ENCODE results near the gene MFSD12. TPM values are rescaled to one million over a fixed set of nuclear protein-coding genes. Genes with fewer than 3 reads are reported as not detected.

Gene MFSD12
- total RNA-seq, 1 donor from 2014 or later, result 95.9 TPM

DNA sequence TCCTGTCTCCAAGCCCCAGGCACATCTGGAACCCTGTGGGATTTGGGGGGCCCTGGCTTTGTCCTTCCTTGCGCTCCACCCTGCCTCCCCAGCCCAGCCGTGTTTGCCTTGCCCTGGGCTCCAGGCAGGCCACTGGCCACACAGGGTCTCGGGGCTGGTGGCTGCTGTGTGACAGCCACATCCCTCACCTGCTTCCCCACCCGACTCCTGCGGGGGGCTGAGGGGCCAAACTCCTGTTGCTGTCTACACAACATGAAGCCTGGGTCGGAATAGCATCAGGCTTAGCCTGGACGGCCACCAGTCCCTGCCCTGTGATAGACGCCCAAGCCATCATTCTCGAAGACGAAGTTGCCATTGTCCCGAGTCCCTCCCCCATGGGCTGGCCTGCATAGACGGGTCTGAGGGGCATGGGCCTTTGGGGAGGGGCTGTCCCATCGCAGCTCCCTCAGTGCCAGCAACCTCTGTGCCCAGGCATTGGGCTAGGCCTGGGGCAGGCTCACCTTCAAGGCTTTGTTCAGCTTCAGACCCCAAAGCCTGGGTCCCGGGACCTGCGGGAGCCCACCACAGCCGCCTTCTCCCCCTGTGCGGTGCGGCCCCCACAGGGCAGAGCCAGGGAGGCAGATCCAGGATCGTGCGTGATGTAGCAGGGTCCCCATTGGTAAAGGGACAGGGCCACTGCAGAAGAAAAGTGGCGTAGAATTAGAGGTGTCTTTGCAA lies 33.9 kb downstream of the MFSD12 start:
- DNase-seq, result no peak
- intact Hi-C loops (cut with DNase I), result no loop called here
- Histone ChIP-seq H3K9me3 (no peaks in the 10 kb centered on the region), H3K4me1 (no peaks in the 10 kb centered on the region), H3K27ac (no peak overlapping the region), H3K27me3 (no peaks in the 10 kb centered on the region), H3K36me3 (peaks cover 56% of the 10 kb centered on the region), H3K4me3 (no peak overlapping the region)
- ATAC-seq, result no peak
- TF ChIP-seq, protein P1, sequence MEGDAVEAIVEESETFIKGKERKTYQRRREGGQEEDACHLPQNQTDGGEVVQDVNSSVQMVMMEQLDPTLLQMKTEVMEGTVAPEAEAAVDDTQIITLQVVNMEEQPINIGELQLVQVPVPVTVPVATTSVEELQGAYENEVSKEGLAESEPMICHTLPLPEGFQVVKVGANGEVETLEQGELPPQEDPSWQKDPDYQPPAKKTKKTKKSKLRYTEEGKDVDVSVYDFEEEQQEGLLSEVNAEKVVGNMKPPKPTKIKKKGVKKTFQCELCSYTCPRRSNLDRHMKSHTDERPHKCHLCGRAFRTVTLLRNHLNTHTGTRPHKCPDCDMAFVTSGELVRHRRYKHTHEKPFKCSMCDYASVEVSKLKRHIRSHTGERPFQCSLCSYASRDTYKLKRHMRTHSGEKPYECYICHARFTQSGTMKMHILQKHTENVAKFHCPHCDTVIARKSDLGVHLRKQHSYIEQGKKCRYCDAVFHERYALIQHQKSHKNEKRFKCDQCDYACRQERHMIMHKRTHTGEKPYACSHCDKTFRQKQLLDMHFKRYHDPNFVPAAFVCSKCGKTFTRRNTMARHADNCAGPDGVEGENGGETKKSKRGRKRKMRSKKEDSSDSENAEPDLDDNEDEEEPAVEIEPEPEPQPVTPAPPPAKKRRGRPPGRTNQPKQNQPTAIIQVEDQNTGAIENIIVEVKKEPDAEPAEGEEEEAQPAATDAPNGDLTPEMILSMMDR (IDR thresholded peaks at IDR 0.05), result no peak

DNA sequence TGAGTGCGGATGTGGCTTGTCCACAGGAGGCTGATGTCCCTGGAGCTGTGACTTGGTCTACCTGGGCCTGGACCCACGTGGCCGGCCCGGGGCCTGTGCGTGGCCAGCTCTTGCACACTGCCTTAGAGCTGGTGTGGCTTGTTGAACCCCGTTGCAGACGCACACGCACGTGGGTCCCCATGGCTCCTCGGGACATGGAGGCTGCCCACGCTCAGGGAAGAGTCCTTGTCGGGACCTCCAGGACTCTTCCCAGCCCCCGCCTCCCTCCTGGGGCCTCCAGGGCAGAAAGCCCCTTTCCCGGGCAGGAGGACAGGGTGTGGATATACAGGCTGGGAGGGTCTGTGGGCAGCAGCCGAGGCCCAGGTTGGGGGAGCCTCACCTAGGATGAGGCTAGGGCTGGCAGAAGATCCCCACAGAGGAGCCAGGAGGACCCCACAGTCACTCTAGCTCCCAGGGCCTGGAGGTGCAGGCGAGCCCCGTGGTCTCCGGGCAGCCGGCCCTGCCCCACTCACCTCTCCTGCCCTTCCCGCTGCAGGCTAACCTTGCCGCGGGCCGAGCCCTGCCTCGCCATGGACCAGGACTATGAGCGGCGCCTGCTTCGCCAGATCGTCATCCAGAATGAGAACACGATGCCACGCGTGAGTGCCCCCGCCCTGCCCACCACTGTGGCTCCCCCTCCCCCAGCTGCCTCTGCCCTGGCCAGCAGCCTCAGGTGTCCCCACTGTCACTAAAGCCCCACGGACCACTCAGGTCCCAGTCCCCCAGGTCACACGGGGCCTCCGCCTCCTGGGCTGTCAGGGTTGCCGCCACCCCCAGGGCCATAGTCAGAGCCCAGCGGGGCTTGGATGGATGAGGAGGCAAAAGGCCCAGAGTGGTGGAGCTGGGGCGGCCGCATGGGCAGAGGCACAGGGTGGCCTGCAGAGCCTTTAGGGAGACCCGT lies 34.7 kb downstream of the MFSD12 start:
- H3K27me3 ChIP-seq, result no peaks in the 10 kb centered on the region
- intact Hi-C loops (cut with DNase I), result no loop called here
- TF ChIP-seq, protein P1 (IDR thresholded peaks at IDR 0.05), result no peak
- H3K27ac ChIP-seq, result no peak overlapping the region
- ATAC-seq, result no peak
- H3K4me3 ChIP-seq, result no peak overlapping the region
- H3K9me3 ChIP-seq, result no peaks in the 10 kb centered on the region
- peak; percentile 58 for DNase-seq
- H3K4me1 ChIP-seq, result no peaks in the 10 kb centered on the region
- H3K36me3 ChIP-seq, result peaks cover 54% of the 10 kb centered on the region

DNA sequence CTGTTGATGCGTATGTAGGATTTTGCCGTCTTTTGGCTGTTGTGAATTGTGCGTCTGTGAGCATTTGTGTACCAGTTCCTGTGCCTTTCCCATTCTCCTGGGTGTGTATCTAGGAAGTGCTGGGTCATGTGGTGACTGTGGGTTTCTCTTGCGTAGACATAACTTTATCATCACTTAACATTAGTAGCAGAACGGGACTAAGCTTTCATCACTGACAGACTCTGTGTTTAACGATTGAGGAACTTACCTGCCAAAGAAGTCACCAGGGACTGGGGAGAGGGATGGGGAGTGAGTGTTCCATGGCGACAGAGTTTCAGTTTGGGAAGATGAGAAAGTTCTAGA lies 36.3 kb downstream of the MFSD12 start:
- Histone ChIP-seq H3K4me1 (no peaks in the 10 kb centered on the region), H3K9me3 (no peaks in the 10 kb centered on the region), H3K27ac (no peak overlapping the region), H3K27me3 (no peaks in the 10 kb centered on the region), H3K4me3 (no peak overlapping the region), H3K36me3 (peaks cover 39% of the 10 kb centered on the region)
- DNase-seq, result no peak
- intact Hi-C loops (cut with DNase I), result no loop called here
- ATAC-seq, result no peak
- TF ChIP-seq, protein P1 (IDR thresholded peaks at IDR 0.05), result no peak

DNA sequence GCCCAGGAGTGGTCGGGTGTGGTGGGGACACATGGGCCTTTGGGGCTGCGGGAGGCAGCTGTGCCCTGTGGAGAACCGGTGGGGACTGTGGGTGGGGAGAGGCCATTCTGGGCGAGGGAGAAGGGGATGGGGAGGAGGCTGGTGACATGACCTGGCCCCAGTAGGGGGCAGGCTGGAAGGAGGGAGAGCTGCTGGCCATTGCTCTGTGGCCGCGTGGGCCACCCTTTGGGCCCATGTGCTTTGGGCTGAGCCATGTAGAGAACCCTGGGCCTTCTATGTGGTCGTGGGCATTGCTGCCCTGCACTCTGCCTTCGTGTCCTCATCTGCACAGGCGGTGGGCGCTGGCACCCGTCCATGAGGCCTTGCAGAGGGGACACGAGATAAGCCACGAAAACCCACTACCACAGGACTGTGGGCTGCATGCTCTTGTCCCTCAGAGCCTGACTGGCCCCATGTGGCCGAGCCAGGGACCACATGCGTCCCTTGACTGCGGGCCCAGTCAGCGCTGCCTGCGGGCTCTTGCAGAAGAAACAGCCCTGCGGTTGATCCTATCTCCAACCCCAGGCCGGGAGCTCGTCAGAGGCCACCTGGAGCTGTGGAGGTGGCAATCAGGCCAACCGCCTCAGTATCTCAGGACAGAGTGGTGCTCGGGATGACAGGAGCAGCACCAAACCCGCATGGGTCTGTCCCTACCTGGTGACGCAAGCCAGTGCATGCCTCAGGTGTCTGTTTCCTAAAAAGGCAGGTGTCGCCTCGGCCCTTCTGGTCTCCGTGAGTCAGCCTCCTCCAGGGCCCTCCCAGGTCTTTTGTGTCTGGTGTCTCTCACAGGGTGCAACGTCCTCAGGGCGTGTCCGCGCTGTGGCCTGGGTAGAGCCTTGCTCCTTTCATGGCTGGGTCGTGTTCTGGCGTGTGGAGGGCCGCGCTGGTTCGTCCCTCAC lies 37.0 kb downstream of the MFSD12 start:
- Histone ChIP-seq H3K27me3 (no peaks in the 10 kb centered on the region), H3K9me3 (no peaks in the 10 kb centered on the region), H3K36me3 (peaks cover 34% of the 10 kb centered on the region), H3K4me3 (no peak overlapping the region), H3K27ac (no peak overlapping the region), H3K4me1 (no peaks in the 10 kb centered on the region)
- TF ChIP-seq, protein P1 (IDR thresholded peaks at IDR 0.05), result no peak
- DNase-seq (peak; percentile 60), ATAC-seq (no peak)
- intact Hi-C loops (cut with DNase I), result no loop called here

DNA sequence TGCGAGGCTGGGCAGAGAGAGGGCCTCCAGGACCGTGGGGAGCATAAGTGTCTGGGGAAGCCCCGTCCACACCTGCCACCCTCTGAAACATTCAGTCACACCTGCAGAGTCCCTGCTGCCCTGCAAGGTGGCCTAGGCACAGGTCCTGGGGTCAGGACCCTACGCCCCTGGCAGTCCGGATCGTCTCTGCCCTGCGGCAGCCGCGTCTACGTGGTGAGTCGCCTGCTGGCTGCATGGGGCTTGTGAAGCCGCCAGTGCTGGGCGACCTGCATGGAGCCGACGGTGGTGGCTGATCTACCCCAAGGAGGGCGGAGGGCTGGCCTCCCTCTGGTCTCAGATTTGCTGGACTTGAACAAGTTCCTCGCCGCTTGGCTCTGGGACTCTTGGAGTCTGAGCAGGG lies 38.3 kb downstream of the MFSD12 start:
- H3K4me3 ChIP-seq, result no peak overlapping the region
- intact Hi-C loops (cut with DNase I), result no loop called here
- H3K4me1 ChIP-seq, result no peaks in the 10 kb centered on the region
- no peak overlapping the region for H3K27ac ChIP-seq
- no peak for DNase-seq
- no peaks in the 10 kb centered on the region for H3K9me3 ChIP-seq
- peaks cover 23% of the 10 kb centered on the region for H3K36me3 ChIP-seq
- no peaks in the 10 kb centered on the region for H3K27me3 ChIP-seq
- ATAC-seq, result no peak
- TF ChIP-seq, protein P1 (IDR thresholded peaks at IDR 0.05), result no peak
